HepG2 (cell line): ENCODE measurements around the gene RARG. TPM values are rescaled to one million over a fixed set of nuclear protein-coding genes. Genes with fewer than 3 reads are reported as not detected.

Source experiments
- ADNP ChIP-seq: sonication (generic); formaldehyde crosslinking; IDR thresholded peaks from 2 replicates; pipeline ENCODE4 v1.4.0; 2020; ENCODE audit warnings: missing genetic modification reagents
- HNRNPK ChIP-seq: fragments of 200-400 bp; formaldehyde crosslinking; IDR thresholded peaks from 2 replicates; pipeline ENCODE4 v1.6.1; 2018; ENCODE audit warnings: low read length, low read depth, moderate library complexity, mild to moderate bottlenecking; ENCODE audit not compliant: poor library complexity, severe bottlenecking
- ISL2 ChIP-seq: sonication (generic); formaldehyde crosslinking; IDR thresholded peaks from 2 replicates; pipeline ENCODE4 v1.5.0; 2020; ENCODE audit warnings: missing genetic modification reagents
- MAFG ChIP-seq: sonication (generic); formaldehyde crosslinking; IDR thresholded peaks from 2 replicates; pipeline ENCODE4 v1.5.1; 2020; ENCODE audit warnings: mild to moderate bottlenecking, missing genetic modification reagents
- MLLT10 ChIP-seq: sonication (generic); formaldehyde crosslinking; IDR thresholded peaks from 2 replicates; pipeline ENCODE4 v1.4.0; 2020; ENCODE audit warnings: missing genetic modification reagents
- NCOR1 ChIP-seq: fragments of 200-600 bp; sonication (generic); IDR thresholded peaks from 2 replicates; pipeline ENCODE4 v1.7.0; 2017; ENCODE audit warnings: antibody characterized with exemption, low read length, borderline replicate concordance
- NONO ChIP-seq, 2 experiments: fragments of 450-650 bp in 1 of 2; sonication (generic) in 1 of 2; formaldehyde crosslinking in 1 of 2; IDR thresholded peaks in 1 of 2; conservative IDR thresholded peaks in 1 of 2; 2 replicates each; pipeline versions ENCODE4 v1.6.1 to v1.8.0; 2017 to 2022; ENCODE audit warnings: mild to moderate bottlenecking in 1 of 2, missing genetic modification reagents in 1 of 2, moderate library complexity in 1 of 2
- PHF20 ChIP-seq: sonication (generic); formaldehyde crosslinking; IDR thresholded peaks from 2 replicates; pipeline ENCODE4 v1.5.0; 2020; ENCODE audit warnings: mild to moderate bottlenecking, missing genetic modification reagents
- PITX1 ChIP-seq: sonication (generic); formaldehyde crosslinking; IDR thresholded peaks from 2 replicates; pipeline ENCODE4 v1.5.1; 2020; ENCODE audit warnings: mild to moderate bottlenecking, missing genetic modification reagents
- PRMT3 ChIP-seq: sonication (generic); formaldehyde crosslinking; IDR thresholded peaks from 2 replicates; pipeline ENCODE4 v1.8.1; 2022; ENCODE audit warnings: low read depth, mild to moderate bottlenecking, moderate library complexity, missing genetic modification reagents, borderline replicate concordance
- U2AF1 ChIP-seq: fragments of 200-400 bp; formaldehyde crosslinking; optimal IDR thresholded peaks from 2 replicates; pipeline ENCODE3; 2017; ENCODE audit warnings: mild to moderate bottlenecking, low read depth, low read length
- ZBTB21 ChIP-seq: sonication (generic); formaldehyde crosslinking; IDR thresholded peaks from 2 replicates; pipeline ENCODE4 v1.4.0; 2020; ENCODE audit warnings: missing genetic modification reagents
- ZBTB7A ChIP-seq: sonication (generic); formaldehyde crosslinking; IDR thresholded peaks from 2 replicates; pipeline ENCODE4 v1.8.0; 2022; ENCODE audit warnings: mild to moderate bottlenecking, missing genetic modification reagents
- ZNF160 ChIP-seq: sonication (generic); formaldehyde crosslinking; IDR thresholded peaks from 2 replicates; pipeline ENCODE4 v1.8.0; 2022; ENCODE audit warnings: mild to moderate bottlenecking, inconsistent platforms, missing genetic modification reagents
- ZNF17 ChIP-seq: sonication (generic); formaldehyde crosslinking; IDR thresholded peaks from 2 replicates; pipeline ENCODE4 v1.5.0; 2020; ENCODE audit warnings: mild to moderate bottlenecking, missing genetic modification reagents
- ZNF570 ChIP-seq: sonication (generic); formaldehyde crosslinking; IDR thresholded peaks from 2 replicates; pipeline ENCODE4 v1.4.0; 2020; ENCODE audit warnings: mild to moderate bottlenecking, missing genetic modification reagents, borderline replicate concordance
- ZNF674 ChIP-seq: sonication (generic); formaldehyde crosslinking; IDR thresholded peaks from 2 replicates; pipeline ENCODE4 v1.5.0; 2020; ENCODE audit warnings: low read depth, mild to moderate bottlenecking, missing genetic modification reagents
- ZNF7 ChIP-seq: IDR thresholded peaks from 2 replicates; pipeline ENCODE4 v1.6.1; 2016; ENCODE audit warnings: missing biosample characterization, missing genetic modification reagents
- polyA plus RNA-seq, 8 experiments: library from polyadenylated mRNA; depleted of rRNA in 3 of 8; stranded (reverse) in 7 of 8; unstranded in 1 of 8; fragments of >200 nt; fragmentation: Illumina TruSeq in 4 of 8; extraction: Trizol in 4 of 8; gene quantifications; 2 replicates each; pipeline versions ENCODE4 v1.2.1 to v1.2.3, GENCODE V29; 2011 to 2016; ENCODE audit warnings: low read depth in 4 of 8, missing spikeins in 1 of 8, mixed read lengths in 1 of 8; ENCODE audit not compliant: insufficient read depth in 1 of 8
- total RNA-seq, 5 experiments: library from RNA; depleted of rRNA; stranded (reverse); fragments of >200 nt; fragmentation: Illumina TruSeq; extraction: Trizol; gene quantifications; 2 replicates each; pipeline ENCODE4 v1.2.3, GENCODE V29; 2016; ENCODE audit warnings: low read depth in 1 of 5
- TF ChIP-seq, protein P1 (sequence below): IDR thresholded peaks from 2 replicates; pipeline ENCODE4 v1.6.1; 2016; ENCODE audit warnings: missing compliant biosample characterization, missing genetic modification reagents, borderline replicate concordance
- TF ChIP-seq, protein P2 (sequence below): sonication (generic); formaldehyde crosslinking; IDR thresholded peaks from 2 replicates; pipeline ENCODE4 v1.8.1; 2023; ENCODE audit warnings: mild to moderate bottlenecking, missing genetic modification reagents, borderline replicate concordance
- TF ChIP-seq, protein P3 (sequence below): IDR thresholded peaks from 2 replicates; pipeline ENCODE4 v1.6.1; 2016; ENCODE audit warnings: low read depth
- TF ChIP-seq, protein P4 (sequence below): IDR thresholded peaks from 2 replicates; pipeline ENCODE4 v1.6.1; 2016; ENCODE audit warnings: mild to moderate bottlenecking, missing biosample characterization, missing genetic modification reagents
- TF ChIP-seq, protein P5 (sequence below): sonication (generic); formaldehyde crosslinking; IDR thresholded peaks from 2 replicates; pipeline ENCODE4 v1.5.0; 2020; ENCODE audit warnings: mild to moderate bottlenecking, missing genetic modification reagents
- TF ChIP-seq, protein P6 (sequence below): sonication (generic); formaldehyde crosslinking; IDR thresholded peaks from 2 replicates; pipeline ENCODE4 v1.4.0; 2020; ENCODE audit warnings: mild to moderate bottlenecking, missing genetic modification reagents, borderline replicate concordance

Gene RARG
- total and polyA plus RNA-seq, 2 of the 13 experiments (the other 11 are each of a cell fraction or from before 2014, with no cell fraction given): 0.77 to 1.5 TPM

DNA sequence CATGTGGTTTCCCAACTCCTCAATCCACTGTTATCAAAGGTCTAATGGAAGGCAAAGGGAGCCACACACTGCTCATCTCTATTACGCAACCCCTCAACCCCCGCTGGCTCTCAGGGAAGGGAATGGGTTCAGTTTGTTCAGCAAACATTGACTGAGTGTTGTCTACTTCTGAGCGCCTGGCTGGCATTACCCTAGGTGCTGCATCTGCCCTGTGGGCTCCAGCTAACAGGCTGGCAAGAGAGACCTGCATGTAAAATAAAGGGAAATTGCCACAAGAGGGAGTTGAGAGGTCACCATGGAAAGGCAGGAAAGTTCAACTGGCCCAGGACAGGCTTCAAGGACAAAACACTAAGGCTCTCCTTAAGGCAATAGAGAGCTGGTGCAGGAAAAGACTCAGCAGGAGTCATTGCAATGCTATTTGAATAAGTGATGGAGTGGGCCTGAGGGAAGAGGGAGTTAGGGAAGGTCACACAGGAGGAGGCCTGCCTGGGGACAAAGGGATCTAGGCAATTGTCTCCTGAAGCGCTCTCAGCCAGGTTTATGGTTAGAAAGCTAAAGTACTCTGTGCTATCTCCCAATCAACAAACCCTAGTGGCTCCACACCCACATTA, 57.0 kb downstream of the RARG start (continued):
- TF ChIP-seq, protein P1, sequence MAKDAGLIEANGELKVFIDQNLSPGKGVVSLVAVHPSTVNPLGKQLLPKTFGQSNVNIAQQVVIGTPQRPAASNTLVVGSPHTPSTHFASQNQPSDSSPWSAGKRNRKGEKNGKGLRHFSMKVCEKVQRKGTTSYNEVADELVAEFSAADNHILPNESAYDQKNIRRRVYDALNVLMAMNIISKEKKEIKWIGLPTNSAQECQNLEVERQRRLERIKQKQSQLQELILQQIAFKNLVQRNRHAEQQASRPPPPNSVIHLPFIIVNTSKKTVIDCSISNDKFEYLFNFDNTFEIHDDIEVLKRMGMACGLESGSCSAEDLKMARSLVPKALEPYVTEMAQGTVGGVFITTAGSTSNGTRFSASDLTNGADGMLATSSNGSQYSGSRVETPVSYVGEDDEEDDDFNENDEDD: no peak
- TF ChIP-seq NCOR1 (no peak), ISL2 (peak; percentile 85), ZNF570 (CRISPR knock-in tag) (no peak), U2AF1 (no peak), ZNF17 (CRISPR knock-in tag) (no peak), PRMT3 (CRISPR knock-in tag) (no peak), ZBTB7A (CRISPR knock-in tag) (no peak), ZBTB21 (no peak), PITX1 (peak; percentile 67; the same call in 1 of the 2 replicates), MAFG (CRISPR knock-in tag) (no peak), PHF20 (CRISPR knock-in tag) (no peak), ZNF160 (CRISPR knock-in tag) (no peak), NONO (IDR thresholded peaks at IDR 0.05) (no peak), NONO (CRISPR knock-in tag; conservative IDR thresholded peaks at IDR 0.05) (peak; percentile 84), MLLT10 (CRISPR knock-in tag) (no peak), ZNF7 (CRISPR knock-in tag) (no peak), ADNP (CRISPR knock-in tag) (no peak), HNRNPK (no peak), ZNF674 (CRISPR knock-in tag) (no peak)
- TF ChIP-seq, protein P2, sequence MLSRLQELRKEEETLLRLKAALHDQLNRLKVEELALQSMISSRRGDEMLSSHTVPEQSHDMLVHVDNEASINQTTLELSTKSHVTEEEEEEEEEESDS: no peak
- TF ChIP-seq, protein P3, sequence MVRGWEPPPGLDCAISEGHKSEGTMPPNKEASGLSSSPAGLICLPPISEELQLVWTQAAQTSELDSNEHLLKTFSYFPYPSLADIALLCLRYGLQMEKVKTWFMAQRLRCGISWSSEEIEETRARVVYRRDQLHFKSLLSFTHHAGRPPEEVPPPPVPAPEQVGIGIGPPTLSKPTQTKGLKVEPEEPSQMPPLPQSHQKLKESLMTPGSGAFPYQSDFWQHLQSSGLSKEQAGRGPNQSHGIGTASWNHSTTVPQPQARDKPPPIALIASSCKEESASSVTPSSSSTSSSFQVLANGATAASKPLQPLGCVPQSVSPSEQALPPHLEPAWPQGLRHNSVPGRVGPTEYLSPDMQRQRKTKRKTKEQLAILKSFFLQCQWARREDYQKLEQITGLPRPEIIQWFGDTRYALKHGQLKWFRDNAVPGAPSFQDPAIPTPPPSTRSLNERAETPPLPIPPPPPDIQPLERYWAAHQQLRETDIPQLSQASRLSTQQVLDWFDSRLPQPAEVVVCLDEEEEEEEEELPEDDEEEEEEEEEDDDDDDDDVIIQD: no peak
- TF ChIP-seq, protein P4, sequence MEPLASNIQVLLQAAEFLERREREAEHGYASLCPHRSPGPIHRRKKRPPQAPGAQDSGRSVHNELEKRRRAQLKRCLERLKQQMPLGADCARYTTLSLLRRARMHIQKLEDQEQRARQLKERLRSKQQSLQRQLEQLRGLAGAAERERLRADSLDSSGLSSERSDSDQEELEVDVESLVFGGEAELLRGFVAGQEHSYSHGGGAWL (CRISPR knock-in tag): no peak
- TF ChIP-seq, protein P5, sequence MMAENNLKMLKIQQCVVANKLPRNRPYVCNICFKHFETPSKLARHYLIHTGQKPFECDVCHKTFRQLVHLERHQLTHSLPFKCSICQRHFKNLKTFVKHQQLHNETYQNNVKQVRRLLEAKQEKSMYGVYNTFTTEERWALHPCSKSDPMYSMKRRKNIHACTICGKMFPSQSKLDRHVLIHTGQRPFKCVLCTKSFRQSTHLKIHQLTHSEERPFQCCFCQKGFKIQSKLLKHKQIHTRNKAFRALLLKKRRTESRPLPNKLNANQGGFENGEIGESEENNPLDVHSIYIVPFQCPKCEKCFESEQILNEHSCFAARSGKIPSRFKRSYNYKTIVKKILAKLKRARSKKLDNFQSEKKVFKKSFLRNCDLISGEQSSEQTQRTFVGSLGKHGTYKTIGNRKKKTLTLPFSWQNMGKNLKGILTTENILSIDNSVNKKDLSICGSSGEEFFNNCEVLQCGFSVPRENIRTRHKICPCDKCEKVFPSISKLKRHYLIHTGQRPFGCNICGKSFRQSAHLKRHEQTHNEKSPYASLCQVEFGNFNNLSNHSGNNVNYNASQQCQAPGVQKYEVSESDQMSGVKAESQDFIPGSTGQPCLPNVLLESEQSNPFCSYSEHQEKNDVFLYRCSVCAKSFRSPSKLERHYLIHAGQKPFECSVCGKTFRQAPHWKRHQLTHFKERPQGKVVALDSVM (CRISPR knock-in tag): 0 out of 2 replicates have a peak, but pooled peaks have one; percentile 48
- TF ChIP-seq, protein P6, sequence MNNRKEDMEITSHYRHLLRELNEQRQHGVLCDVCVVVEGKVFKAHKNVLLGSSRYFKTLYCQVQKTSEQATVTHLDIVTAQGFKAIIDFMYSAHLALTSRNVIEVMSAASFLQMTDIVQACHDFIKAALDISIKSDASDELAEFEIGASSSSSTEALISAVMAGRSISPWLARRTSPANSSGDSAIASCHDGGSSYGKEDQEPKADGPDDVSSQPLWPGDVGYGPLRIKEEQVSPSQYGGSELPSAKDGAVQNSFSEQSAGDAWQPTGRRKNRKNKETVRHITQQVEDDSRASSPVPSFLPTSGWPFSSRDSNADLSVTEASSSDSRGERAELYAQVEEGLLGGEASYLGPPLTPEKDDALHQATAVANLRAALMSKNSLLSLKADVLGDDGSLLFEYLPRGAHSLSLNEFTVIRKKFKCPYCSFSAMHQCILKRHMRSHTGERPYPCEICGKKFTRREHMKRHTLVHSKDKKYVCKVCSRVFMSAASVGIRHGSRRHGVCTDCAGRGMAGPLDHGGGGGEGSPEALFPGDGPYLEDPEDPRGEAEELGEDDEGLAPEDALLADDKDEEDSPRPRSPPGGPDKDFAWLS (CRISPR knock-in tag): no peak
